22Rv1 (cell line): Measurements from ENCODE around the gene STOML1.

Experiments used
- H3K27ac ChIP-seq: fragments of 450-650 bp; 2 replicates; pipeline ENCODE4 v1.5.1; 2017
- ZFX ChIP-seq: fragments of 450-650 bp; IDR thresholded peaks from 2 replicates; pipeline ENCODE4 v1.6.1; 2017; ENCODE audit warnings: antibody characterized with exemption, borderline replicate concordance
- TF ChIP-seq, protein P1 (sequence below): fragments of 450-650 bp; IDR thresholded peaks from 2 replicates; pipeline ENCODE4 v1.5.1; 2017; ENCODE audit warnings: mild to moderate bottlenecking

The STOML1 gene

GRCh38 chr15:73957276-73957675 is 34.8 kb downstream of the STOML1 start:
- no peak overlapping the region for H3K27ac ChIP-seq
- no peak for TF ChIP-seq ZFX
- TF ChIP-seq, protein P1, sequence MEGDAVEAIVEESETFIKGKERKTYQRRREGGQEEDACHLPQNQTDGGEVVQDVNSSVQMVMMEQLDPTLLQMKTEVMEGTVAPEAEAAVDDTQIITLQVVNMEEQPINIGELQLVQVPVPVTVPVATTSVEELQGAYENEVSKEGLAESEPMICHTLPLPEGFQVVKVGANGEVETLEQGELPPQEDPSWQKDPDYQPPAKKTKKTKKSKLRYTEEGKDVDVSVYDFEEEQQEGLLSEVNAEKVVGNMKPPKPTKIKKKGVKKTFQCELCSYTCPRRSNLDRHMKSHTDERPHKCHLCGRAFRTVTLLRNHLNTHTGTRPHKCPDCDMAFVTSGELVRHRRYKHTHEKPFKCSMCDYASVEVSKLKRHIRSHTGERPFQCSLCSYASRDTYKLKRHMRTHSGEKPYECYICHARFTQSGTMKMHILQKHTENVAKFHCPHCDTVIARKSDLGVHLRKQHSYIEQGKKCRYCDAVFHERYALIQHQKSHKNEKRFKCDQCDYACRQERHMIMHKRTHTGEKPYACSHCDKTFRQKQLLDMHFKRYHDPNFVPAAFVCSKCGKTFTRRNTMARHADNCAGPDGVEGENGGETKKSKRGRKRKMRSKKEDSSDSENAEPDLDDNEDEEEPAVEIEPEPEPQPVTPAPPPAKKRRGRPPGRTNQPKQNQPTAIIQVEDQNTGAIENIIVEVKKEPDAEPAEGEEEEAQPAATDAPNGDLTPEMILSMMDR = no peak

- no peak overlapping the region for H3K27ac ChIP-seq
- TF ChIP-seq ZFX = no peak
- TF ChIP-seq, protein P1 = no peak
Observed at GRCh38 chr15:73956743-73957135, 35.4 kb downstream of the STOML1 start.

- H3K27ac ChIP-seq = no peak overlapping the region
- TF ChIP-seq, protein P1 = no peak
- TF ChIP-seq ZFX = no peak
Observed at GRCh38 chr15:73955861-73956742, 36.0 kb downstream of the STOML1 start.

- TF ChIP-seq, protein P1 = no peak
- no peak for TF ChIP-seq ZFX
- no peak overlapping the region for H3K27ac ChIP-seq
Observed at GRCh38 chr15:73955326-73955725, 36.8 kb downstream of the STOML1 start.

DNA sequence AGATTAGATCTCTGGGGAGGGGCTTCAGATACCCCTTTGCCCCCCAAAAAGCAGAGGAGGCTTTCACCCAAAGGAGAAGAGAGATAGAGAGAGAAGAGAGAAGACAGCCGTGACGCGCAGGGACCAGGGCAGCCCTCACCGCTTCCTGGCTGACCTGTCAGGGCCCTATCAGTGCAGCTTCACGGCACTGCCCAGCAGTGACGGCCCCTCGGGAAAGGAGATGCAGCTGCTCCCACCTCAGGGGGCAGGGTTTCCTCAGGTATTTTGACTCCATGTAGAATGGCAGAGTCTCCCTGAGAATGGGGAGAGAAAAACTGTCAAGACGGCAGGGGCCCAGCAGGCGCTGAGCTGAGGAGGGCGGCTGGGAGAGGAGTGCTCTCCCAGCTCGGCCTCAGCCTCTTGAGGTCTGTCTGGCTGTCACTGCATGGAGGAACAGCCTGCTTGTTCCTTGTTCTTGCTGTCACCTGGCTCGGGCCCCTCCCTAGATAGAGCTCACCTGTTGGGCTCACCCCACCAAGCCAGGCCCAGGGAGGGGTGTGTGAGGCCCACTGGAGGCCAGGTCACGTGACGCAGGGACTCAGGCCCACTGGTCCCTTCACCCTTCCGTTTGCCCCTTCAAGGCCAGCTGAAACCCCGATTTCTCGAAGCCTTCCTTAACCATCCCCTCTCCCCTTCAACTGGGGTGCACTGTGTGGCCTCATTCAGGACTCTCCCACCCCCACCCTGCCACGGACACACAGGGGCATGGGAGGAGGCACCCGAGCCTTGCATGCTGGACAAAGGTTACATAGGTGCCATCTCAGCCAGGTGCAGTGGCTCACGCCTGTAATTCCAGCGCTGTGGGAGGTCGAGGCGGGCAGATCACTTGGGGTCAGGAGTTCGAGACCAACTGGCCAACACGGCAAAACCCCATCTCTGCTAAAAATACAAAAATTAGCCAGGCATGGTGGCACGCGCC is 37.6 kb downstream of the STOML1 start:
- no peak for TF ChIP-seq ZFX
- TF ChIP-seq, protein P1 = no peak

DNA sequence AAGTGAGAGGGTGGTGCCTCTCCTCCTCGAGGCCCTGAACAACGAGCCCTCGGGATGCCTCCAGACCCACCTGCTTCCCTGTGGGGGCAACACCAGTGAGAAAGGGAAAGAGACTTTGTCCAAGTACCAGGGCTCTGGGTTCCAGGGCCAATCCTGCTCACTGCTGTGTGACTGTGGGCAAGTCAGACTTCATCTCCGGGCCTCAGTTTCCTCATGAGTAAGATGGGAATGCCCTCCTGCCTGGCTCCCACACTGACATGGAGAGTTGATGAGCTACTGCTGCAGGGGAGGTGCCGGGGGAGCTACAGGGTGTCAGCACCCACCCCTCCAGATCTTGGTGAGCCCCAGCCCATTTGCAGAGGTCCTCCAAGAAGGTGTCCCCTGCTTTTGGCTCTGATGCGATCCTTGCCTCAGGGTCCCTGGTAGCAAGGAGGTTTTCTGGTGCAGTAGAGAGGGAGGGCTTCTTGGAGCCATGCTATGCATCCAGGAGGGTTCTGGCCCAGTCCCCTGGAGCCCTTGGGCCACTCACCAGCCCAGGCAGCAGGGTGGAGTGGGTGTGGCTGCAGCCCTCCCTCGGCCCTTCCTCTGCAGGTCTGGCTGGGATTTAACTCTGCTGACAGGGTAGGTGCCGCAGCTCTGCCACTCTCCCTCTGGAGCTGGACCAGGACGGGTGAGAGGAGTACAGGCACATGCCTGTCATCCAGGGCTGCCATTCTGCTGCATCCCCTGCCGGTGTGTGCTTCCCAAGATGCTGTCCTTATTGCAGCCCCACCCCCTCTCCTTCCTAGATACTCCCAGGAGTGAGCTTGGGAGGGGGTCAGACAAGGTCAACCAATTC is 39.0 kb downstream of the STOML1 start:
- no peak for TF ChIP-seq ZFX
- TF ChIP-seq, protein P1 = no peak
- H3K27ac ChIP-seq = no peak overlapping the region

More for the DNA sequence above, 37.6 kb downstream of the STOML1 start:
- H3K27ac ChIP-seq = no peak overlapping the region
